HG03060 (cell line): ENCODE results near the gene NHS.
"Not testable (repeated sequence)": the region's sequence is repeated elsewhere in the genome, so short reads cannot be mapped to it uniquely, and the experiment has no call there.

ENCODE experiments used
- ATAC-seq: cut with Tn5 transposase; IDR thresholded peaks from one replicate; pipeline ENCODE4 v1.9.1; 2021; ENCODE audit warnings: low read depth, moderate number of reproducible peaks; ENCODE audit not compliant: unreplicated experiment

Gene NHS

DNA sequence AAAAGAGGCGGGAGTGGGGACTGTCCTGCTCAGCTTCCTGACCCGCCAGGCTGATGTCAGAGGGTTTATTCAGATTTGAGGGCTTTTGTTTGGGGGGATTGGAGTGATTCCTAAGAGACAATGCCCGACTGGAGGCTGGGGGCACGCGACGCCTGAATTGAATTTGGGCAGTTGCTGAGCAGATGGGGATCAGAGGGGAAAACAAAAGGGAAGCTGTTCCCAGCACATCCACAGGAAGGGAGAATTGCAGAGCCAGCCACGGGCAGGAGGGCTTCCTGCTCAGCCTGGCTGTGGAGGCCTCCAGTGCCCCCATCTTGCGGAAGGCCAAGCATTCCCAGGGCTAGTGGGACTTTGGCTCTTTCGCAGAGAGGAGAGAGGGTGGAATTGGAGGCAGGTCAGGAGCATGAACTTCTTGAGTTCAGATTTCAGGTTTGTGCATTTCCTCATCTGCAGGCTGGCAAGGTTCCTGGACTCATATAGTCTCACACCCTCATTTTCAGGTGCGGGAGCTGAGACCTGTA, 162.8 kb downstream of the NHS start:
- no peak for ATAC-seq

DNA sequence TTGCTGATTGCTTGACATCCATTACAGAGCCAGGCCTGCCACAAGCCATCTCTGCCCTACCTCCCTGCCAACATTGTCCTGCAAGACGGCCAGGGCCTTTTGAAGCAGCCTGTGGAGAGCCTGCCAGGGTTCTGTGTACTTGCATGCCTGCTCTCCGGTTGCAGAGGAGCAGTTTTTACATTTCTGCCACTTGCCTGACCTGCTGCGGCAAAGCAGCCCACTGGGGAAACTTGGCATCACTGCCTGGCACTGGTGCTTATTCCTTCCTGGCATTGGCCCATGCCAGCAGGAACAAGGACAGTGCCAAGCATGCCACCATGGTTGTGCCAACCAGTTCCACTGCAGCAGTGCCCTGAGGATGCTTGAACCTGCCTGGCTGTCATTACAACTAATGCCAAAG, 167.1 kb downstream of the NHS start:
- no peak for ATAC-seq

DNA sequence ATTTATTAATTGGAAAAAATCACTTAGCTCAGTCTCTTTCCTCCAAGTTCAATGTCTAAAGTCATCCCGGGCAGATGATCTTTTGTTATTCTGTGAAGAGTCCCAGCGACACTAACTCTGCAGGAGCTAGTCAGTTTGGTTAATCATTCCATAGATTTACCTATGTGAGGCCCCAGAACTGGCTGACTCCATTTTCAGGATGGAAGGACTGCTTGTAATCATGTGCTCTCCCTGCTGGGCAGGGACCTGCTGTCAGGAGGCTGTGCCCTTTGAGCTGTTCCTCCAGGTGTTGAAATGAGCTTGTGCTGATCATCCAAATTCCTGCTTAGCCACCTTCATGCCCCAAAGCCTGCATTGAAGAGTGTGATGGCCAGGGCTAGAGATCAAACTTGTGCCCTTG, 169.8 kb downstream of the NHS start:
- no peak for ATAC-seq

DNA sequence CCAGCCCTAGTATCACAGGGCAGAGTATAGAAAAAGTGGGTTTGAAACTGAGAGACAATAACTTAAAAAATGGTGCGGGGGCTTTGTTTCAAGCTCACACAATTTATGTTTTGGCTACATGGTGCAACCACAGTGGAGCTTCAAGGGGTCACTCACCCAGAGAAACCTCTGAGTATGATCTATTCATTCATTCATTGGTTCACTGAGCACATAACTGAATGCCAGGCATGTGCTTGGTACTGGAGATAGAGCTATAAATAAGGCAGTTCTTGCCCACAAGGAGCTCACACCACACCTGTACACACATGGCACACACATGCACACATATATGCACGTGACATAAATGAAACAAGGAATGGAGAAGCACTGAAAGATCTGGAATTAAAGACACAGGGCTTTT, 171.4 kb downstream of the NHS start:
- no peak for ATAC-seq

DNA sequence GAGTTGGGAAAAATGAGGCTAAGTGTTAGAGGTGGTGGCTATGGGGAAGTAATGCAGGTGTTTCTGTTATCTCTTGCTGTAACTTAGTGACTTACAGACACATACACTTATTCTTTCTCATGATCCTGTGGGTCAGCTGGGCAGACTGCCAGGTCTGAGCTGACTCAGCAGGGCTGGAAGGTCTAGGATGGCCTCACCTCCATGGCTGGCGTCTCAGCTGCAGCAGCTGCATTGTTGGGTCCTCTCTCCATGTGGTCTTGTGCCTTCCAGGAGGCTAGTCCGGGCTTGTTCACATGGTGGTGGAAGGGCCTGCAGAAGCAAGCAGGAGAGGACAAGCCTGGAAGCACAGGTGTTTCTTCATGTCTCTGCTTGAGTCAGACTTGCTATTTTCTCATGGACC, 172.7 kb downstream of the NHS start:
- ATAC-seq, result peak; percentile 81

DNA sequence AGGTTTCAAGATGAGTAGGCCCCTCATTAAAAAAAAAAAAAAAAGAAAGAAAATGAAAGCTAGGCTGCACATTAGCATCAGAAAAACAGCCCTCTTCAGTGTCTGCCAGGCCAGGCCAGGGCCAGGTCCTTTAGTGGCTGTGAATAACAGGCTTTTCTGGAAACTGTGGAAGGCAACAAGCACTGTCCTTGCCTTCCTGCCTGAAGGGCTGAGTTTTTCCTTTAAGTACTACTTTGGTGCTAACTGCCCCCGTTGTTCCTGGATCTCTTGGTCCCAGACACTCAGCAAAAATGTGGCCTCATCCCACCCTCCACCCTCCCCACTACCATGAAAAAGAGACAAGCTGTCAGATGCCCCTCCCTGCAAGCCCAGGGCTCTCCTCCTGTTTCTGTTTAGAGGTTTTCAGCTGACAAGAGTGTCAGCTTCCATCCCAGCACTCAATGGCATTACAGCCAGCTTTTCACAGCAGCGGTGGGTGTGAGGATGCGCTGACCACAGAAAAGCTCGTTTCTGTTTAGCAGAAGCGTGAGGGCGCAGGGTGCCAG, 174.2 kb downstream of the NHS start:
- no peak for ATAC-seq

DNA sequence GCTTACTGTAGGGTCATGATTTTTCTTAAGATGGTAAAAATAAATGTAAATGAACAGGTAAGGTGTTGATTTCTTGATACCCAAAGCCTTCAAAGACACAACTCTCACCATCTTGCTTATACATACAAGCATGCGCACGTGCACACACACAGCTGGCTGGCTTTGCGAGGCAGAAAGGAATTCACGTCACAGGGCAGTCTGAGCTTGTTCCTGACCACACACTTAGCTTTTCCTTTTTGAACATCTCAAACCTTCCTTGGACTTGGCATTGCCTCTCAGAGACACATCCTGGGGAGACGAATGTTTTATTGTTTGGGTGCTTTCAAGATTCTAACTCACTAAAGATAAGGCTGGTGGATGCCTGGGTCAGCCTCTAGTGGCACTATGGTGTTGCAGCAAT, 175.0 kb downstream of the NHS start:
- ATAC-seq, result no peak

DNA sequence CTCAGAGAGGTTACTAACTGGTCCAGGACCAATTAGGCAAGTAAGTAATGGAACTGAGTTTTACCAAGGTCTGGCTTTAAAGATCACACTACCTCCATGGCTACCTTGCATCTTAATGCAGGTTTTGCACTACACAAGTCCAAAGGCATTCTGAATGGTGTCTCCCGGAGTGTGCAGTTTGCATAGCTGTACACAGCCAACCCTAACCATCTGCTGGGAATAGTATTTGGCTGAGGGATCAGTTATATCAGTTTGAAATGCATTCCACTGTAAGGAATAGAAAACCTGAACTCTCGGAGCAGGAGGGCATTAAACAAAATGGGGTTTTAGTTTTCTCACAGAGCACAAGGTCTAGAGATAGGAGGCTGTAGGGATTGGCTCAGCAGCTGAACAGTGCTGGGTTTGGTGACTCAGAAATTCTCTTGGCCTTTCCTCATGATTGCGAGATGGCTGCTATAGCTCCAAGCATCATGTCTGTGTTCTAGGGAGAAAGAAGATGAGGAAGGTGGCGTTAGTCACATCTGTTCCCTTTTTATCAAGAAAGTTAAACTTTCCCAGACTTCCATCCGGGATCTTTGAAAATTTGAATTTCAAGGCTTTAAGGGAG, 177.1 kb downstream of the NHS start:
- ATAC-seq, result no peak

DNA sequence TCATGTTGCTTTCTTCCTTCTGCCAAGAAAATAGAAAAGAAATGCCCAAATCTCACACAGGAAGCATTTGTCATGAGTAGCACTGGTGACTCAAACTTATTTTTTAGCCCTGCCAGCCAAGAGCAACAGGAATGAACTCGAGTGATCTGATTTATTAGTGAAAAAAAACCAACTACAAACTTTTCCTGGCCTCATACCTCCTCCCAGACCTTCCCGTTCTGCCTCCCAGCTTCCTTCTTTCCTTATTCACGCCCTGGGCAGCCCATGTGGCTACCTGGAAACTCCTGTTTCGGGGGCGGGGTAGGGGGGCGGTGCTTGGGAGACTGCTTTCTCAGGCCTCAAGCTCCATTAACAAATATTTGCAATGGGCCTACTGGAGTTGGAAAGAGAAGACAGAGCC, 178.5 kb downstream of the NHS start:
- no peak for ATAC-seq

DNA sequence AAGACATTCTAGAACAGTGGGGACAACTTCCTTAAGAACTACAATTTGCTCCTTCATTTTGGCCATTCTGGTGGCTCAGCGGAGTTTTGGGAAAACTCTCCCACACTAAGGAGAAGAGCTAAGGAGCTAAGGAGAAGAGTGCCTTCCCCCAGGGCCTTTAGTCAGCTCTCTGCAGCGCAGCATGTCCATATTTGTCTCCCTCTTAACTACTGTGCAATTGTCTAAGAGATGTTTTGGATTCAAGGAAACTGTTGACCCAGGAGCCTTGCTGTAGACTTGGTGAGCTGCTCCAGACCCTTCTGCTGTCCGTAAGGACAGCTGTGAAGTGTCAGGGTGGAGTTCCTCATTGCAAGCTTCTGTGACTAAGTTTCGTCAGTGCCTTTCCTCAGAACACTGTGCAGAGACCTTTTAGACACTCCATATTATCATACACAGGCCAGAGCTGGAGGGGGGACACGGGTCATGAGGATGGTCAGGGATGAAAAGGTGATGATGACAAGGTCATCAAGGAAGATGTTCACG, 179.0 kb downstream of the NHS start:
- ATAC-seq, result no peak

DNA sequence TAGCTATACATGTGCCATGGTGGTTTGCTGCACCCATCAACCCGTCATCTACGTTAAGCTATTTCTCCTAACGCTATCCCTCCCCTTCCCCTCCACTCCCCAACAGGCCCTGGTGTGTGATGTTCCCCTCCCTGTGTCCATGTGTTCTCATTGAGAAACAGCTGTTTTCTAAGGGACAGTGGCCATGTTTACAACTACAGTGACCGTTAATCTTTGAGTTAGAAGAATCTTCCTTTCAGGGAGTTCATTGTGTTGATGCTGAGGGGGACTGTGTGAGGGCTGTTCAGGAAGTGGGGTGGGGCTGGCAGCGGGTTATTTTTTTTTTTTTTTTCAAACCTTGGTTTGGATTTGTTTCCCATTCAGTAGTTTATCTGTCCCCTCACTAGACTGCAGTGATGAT, 179.9 kb downstream of the NHS start:
- ATAC-seq, result no peak

DNA sequence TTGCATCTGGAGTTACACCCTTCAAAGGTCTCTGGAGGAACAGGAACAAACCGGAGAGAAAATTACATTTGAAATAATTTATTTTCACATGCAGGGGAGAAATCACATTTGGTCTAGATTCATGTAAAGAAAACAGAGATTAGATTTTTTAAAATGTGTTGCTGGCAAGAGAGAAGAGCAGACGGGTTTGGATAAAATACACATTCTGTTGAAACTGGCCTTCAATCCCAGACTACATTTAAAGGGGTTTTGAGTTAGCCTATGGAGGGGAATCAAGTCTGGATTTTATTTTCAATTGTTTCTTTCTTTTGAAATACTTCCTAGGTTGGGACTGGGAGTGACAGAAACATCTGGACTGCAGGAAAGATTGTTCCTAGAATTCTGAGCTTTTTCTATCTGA, 180.8 kb downstream of the NHS start:
- no peak for ATAC-seq

DNA sequence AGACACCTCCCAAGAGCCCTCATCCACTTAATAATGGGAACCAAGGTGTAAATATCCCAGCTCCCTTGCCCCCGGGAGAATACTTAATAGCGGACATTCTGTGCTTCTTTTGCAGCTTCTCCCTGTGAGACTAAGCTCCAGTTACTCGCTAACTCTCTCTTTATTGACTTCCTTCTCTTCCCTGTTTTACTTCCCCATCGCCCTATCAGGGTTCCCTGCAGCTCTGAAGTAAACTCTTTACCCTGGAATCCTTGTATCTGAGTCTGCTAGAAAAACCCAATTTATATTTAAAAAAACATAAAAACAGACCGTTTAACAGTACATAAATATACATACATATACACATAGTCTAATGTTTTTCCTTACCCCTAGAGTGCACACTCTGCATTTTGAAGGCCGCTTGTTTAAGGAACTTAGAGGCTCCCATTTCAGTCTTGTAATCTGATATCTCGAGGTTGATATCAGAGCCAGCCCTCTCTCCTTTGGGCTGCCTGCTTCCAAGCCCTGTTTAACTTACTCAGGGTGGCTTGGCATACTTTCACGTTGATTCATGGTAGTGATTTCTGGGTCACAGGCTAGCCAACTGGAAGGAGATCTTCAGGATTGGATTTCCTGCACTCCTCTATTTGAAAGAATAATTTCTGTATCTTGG, 184.9 kb downstream of the NHS start:
- no peak for ATAC-seq

DNA sequence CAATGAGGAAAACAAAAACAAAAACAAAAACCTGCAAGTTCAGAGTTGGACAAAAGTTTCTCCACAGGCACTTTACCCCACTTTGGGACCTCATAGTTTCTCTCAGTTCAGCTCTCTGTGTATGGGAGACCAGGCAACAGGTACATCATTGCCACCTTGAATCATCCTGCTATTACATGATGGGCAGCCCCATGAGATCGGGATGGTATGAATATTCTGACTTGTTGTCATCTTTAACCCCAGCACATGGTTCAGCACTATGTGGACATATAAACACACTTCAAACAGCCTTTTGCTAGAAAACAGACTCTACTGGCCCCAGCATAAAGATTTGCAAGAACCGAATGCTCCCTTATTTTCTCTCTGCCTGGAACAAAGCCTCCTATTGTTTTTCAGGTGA, 185.4 kb downstream of the NHS start:
- ATAC-seq, result no peak

DNA sequence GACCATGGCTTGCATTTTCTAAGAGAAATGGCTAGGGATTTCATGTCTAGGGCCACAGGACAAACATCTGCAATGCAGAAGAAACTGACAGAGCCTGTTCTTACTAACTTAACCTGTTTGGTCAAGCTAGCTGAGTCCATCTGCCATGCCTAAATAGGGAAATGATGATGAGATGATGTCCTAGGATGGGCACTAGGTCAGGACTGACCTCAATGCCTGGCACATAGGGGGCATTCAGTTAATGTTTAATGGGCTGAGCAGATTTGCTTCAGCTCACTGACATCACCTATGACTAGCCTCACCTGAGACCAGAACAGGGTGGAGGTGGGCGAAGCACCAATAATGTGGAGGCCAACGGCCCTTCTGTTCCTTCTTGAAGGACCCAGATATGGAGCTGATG, 188.1 kb downstream of the NHS start:
- no peak for ATAC-seq

DNA sequence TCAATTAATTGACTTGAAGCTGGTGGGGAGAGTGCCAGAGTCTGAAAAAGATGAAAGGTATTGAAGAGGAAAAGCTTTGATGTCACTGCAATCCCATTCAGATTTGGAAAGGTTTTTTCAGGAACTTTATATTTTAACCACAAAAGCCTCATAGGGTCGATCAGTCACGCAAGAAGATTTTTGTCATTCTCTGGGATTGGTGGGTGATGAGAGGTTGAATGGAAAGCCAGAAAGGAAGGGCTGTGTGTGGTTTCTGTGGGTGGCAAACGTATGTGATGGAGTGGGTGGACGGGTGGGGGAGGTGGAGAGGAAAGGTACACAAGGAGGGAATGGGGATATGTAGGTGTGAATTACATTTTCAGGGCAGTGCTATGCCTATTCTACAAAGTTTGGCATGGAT, 188.5 kb downstream of the NHS start:
- ATAC-seq, result no peak

DNA sequence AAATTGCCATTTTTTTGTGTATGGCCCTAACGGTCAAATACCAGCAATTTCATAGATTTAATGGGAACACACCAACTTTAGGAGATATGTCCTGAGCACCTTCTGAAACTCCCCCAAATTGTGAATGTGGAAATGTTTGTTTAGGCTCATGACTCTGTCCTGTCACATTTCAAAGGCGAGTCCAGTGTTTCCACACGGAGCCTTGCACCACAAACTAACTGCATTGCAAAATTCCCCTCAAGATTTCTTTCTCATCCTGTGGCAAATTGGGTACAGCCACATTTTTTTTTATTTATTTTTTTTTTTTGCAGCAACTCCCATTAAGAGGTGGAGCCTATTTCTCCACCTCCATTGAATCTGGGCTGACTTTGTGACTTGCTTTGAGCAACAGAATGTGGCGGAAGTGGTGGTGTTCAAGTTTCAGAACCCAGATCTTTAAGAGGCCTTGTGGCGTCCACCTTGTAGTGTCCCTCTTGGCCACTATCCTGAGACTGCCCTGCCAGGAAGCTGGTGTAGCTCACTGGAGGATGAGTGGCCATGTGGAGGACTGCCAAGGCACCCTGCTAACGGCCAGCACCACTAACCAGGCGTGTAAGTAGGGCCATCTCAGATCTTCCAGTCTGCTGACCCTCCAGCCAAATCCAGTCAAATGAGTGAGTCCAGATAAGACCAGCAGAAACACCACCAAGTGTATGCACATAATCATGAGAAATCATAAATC, 189.8 kb downstream of the NHS start:
- ATAC-seq, result no peak

DNA sequence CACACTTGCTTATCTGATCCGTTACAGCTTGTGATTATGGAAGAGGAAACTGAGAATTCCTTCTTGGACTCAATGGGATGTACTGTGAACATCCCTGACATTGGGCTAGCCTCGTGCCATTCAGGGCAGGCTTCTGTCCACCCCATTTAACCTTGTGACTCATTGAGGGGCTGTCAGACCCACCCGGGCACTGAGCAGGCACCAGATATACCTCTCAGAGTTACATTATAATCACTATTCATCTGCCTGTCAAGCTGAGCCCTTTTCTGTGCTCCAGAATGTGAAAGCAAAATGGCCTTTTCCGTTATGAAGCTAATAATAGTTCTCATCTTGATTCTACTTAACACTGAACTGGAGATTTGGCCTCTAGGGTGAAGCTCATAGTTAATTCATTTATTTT, 191.7 kb downstream of the NHS start:
- ATAC-seq, result no peak

DNA sequence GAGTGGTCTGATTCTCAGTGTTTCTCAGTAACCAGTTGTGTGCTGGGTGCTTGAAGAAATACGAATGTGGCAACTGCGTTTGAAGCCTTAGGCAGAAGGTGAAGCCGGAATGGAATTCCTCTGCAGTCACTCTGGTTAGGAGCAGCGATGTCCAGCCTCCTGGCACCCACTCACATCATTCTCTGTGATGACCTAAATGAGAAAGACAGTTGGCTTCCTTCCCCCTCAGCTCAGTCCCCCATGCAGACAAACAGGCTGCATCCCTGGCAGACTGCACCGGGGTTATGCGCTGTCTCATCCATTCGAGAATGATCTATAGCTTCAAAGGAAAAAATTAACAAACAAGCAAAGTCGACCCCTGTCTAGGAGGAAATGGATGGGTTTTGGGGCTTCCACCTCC, 192.2 kb downstream of the NHS start:
- no peak for ATAC-seq

DNA sequence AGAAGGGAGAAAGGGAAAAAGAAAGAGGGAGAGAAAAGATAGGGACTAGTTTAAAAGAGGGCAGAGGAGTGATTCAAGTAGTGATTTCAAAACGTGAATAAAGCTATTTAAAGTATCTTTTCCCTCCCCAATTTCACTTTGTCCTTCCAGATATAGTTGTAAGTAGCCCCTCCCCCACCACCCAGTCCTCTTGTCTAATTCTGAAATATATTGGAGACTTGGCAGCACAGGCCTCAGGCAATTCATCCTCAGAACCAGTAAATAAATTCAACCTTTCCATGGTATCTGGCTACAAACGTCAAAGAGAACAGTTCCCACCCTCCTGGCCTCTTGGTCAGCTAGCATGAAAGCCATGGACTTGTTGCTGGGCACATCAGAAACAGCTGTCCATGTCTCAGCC, 192.8 kb downstream of the NHS start:
- no peak for ATAC-seq

DNA sequence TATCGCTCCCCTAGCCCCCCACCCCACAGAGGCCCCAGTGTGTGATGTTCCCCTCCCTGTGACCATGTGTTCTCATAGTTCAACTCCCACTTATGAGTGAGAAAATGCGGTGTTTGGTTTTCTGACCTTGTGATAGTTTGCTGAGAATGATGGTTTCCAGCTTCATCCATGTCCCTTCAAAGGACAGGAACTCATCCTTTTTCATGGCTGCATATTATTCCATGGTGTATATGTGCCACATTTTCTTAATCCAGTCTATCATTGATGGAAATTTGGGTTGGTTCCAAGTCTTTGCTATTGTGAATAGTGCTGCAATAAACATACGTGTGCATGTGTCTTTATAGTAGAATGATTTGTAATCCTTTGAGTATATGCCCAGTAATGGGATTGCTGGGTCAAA, 193.8 kb downstream of the NHS start:
- not testable (repeated sequence) for ATAC-seq
